ENCODE measurements around the gene RCAN2.

The RCAN2 gene

DNA sequence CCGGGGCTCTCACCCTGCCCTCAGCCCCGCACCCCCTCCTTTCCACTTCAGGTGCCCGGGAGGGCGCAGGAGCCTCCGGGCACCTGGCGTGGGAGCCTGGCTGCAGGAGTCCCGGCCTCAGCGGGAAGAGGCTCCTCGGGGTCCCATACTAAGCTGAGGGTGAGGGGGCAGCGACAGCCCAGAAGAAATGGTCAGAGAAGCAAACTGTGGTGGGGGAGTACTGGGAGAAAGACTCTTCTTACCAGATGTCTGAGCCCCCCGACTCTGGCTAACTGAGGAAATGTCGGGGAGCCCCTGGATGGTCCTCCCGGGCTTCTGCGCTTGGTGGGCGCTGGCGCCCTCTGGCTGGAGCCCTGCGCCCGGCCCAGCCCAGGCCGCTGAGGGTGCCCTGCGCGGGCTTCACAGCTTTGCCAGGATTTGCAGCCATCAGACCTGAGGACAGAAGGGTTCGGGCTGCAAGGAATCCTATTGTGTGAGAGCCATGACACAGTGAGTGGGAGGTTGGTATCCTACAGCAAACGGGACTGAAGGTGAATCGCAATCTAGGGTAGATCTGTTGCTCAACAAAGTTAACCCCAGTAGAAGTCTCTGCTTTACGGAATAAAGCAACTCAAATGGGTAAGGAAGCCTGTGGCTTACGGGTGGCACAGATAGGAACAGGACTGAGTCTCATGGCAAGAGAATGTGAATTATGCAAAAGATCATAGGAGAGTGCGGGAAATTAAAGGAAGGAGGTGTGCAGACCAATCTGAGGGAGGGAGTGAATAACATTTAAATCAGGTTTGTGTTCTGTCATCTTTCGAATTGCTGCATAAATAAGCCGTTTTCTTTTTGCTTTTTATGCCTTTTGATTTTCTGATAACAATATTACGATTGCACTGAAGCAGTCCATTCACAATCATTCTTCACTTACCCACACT is 639 bp upstream of the RCAN2 start:
- DNase-seq (ENCODE audit: low read depth): no peak

DNA sequence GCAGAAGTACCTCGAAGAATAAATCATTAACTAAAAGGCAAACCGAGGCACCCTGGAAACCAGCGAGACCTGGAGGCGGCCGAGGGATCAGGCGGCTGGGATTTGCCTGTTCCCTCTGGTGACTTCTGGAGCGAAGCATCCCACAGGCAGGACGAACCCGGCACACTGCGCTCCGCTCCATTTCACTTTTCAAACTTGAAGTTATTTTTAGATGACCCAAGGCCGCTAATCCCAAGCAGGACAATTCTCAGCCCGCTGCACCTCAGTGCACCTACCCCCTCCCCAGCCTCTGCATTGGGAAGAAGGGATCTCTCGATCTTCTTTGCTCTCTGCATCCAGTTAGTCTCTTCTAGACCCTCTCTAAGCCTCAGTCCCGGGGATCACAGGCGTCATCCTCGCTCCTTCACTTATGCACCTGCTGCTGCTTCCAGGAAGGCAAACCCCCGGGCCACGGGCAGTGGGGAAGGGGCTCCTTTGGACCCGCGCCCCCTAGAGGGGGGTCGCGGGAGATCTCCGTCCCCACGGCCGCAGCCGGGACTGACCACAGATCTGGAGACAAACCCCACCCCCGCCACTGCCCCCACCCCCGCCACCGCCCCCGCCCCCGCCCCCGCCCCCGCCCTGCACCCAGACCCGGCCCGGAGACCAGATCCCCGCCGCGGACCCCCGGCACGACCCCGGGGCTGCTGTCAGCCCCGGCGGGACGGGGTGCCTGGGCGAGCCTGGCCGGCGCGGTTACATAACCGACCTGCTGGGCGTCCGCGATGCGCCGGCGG is 636 bp downstream of the RCAN2 start:
- no peak for DNase-seq (ENCODE audit: low read depth)

DNA sequence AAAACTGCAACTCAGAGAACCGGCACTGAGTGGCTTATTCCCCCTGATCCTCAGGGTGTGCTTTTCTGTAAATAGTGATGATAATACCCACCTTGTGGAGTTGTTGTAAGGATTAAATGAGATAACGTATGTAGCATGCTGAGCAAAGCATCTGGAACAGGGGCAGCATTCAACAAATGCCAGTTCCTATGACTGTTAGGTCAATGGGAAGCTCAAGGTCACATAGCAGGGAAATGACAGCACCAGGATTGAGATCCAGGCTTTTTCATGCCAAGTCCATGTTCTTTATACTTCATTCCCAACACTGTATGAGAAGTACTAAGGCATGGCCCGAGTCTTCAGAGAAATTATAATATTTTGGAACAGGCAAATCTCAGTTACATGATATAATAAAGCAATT is 5.1 kb downstream of the RCAN2 start:
- DNase-seq (ENCODE audit: low read depth): no peak

DNA sequence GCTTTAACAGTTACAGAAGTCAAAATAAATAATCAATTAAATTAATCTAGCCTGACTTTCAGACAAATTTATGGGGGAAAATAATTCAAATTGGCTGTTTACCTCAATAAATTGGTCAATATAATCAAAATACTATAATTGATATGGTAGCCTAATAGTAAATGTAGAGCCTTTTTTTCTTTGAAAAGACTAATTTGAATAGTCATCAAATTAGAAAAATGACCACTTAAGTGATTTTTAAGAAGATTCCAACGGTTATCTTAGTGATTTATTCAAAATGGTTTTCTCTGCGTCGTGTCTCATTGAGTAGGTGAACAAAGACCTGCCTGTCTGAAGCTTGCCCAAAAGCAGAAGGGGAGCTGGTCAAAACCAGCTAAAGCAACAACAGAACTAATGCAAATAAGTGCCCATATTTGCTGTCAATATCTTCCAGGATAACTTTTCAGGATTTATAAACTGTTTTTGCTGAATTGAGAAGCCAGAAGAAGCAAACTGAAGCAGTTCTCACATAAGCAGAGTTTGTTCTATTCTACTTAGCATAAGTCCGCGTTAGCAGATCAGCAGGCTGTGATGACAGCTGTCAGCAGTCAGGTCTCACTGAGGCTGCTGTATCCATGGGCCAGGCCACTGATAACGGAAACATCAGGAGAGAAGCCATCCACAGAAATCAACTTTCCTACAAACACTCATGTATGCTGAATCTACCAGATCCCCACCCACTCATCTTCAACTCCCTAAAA is 7.0 kb downstream of the RCAN2 start:
- DNase-seq (ENCODE audit: low read depth): no peak

DNA sequence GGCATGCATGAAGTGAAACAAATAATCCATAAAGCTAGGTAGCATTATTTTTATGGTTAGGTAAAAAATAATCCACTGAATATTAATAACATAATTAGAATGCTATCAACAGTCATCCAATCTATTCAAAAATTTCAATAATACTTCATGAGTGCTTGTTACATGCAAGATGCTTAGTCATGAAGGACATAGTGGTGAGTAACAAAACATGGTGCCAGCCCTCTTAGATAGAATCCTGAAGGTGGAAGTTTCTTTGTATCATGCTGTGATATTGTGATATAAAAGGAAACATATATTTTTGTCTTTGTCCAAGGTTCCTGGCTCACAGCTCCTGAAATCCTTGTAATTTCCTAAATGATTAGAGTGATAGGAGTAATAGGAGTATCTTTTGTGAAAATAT is 14.9 kb downstream of the RCAN2 start:
- no peak for DNase-seq (ENCODE audit: low read depth)

DNA sequence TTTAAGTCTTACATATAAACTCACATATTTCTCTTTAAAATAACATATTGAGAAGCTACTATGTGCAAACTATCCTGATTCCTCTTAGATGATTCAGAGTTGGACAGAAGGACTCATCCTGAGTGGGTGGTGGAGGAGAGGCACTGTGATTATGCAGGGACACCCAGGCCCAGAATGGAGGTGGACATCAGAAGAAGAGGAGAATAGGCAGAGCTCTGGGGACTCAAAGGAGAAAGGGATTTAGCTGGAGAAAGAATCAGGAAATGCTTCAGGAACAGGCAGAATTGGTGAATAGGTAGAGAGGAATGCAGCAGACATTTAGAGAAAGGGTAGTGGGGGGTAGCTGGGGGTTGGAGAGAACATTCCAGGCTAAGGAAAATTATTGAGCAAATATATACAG is 17.4 kb downstream of the RCAN2 start:
- DNase-seq (ENCODE audit: low read depth): no peak

DNA sequence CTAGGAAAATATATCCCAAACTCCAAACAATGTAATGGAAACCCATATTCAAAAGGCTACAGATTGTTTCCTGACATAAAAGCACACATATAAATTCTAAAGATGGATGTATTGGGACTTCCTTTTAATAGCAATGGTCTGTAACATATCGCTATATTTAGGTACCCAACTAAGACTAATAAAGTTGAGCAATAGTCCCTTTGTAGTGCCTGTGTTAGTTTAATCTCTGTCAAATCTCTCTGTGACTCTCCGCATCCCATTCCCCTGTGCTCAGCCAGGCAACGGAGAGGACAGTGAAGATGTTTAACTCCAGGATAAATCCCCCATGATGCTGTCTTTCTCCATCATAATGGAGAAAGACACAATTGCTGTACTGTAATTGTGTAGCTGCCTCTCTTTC is 19.0 kb downstream of the RCAN2 start:
- DNase-seq (ENCODE audit: low read depth): no peak

DNA sequence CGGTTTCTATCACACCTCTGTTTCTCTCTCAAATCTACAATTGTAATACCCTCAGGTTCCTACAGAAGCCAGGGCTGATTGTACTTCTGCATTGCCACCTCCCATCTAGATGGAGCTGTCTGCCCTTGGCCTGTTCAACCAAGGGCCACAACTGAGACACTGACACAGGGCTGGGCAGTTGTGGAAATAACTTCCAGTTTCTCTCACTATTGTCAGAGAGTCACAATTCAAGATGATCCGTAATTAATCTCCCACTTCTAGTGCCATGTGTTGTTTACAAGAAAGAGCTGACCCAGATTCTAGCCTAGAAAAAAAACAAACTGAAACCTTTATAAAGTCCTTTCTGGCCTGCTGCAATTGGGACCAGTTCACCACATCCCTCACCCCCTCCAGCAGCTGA is 22.2 kb downstream of the RCAN2 start:
- DNase-seq (ENCODE audit: low read depth): no peak

DNA sequence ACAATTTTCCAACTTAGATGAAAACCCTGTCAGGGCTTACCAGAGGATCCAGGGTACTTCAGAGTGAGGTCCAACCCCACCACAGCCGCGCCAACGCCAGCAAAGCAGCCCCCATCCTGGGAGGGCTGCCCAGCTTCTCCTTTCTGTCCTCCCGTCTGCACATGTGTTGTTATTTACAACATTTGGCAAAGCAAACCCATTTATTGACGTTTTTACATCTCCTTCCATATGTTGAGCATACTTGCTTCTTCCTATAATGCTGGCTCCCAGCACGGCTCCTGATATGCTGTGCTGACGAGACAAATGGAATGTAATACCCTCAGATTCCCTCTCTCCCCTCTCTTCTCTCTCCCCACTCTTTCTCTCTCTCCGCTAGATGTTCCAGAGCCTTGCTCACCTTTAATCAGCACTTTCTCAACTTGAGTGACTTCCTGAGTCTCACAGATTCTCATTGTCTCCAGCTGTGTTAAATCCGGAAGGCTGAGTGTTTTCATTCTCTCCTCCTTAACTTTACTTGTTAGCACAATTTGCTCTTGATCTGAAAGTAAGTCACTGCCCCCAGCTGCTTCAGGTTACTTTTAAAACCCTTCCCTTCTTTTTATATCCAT is 22.7 kb downstream of the RCAN2 start:
- DNase-seq (ENCODE audit: low read depth): no peak

DNA sequence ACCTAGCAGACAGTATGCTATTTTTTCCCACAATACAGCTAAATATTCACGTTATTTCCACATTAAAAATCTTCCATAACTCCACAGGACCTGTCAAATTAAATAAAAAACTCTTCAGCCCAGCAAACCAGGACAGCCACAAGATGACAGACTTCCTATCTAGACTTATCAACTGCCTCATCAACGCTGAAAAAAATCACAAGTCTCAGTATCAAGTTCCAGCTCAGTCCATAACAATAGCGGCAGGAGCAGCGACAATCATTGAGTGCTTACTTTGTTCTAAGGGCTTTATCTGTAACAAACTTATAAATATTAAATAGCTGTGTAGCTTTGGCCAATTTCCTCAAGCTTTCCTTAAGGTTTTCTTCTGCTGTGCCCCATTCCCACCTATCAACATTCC is 24.7 kb downstream of the RCAN2 start:
- no peak for DNase-seq (ENCODE audit: low read depth)

DNA sequence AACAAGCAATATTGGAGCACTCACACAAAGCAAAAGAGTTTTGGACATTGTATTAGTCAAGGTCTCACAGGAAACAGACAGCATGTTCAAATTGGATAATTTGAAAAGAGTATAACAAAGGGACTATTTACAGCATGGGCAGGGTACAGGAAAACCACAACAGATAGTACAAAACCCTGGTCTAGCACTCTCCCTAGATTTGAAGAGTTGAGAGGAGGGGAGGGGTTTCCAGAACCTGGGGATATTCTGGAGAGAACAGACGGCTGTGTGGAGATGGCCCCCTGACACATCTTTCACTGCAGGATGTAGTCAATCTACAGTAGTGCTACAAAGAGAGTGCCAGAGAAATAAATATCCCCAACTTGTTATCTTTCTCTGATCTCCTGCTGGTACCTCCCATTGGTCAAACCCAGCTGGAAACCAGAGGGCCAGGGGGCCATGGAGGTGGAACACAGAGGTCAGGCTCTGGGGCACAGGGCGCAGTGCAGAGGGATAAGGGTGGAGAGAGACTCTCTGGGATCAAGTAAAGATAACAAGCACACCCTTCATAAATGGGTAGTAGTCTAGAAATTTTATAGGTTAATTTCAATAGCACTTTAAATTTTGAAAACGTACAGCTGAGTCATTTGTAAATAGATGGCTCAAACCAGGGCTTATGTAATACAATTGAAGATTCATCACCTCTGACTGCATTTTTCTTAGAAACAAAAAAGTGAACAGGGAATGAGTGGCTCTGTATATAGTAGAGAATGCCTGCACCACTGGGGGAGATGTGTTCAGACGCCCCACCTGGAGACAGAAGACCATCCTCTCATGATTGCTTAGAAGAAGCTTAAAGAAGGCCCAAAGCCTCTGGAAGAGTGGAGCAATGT is 25.7 kb downstream of the RCAN2 start:
- DNase-seq (ENCODE audit: low read depth): no peak

DNA sequence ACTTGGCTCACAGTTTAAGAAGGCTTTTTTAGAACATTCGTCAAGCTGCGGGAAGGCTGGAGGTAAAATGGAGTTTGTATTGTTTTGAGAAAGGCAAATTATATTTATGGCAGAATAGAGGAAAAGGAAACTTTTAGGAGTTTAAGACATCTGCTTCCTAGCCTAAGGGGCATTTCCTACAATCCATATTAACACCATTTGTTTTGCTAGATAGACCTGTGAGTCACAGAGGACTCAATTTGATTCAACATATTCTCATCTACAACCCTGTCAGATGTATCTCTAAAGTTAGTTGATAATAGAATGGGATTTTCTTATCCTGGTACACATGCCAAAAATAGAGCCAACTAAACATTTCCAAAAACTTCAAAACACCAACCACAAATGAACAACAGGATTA is 35.0 kb downstream of the RCAN2 start:
- DNase-seq (ENCODE audit: low read depth): no peak

DNA sequence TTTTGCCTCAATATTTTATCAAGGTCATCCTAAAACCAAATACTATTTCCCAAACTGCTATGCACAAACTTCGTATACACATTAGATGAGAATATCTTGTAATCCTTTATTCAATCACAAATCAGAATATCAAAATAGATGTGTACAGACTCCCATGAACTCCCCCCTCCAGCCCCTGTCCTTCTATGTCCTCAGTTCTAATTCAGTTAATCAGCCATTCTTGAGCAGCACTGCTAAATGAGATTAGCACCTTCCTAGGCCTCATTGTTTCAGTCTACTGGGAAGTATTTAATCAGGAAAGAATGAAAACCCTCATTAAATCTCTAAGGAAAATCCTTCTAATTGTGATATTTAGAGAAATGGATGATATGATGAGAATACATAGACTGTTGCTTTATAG is 36.6 kb downstream of the RCAN2 start:
- no peak for DNase-seq (ENCODE audit: low read depth)

DNA sequence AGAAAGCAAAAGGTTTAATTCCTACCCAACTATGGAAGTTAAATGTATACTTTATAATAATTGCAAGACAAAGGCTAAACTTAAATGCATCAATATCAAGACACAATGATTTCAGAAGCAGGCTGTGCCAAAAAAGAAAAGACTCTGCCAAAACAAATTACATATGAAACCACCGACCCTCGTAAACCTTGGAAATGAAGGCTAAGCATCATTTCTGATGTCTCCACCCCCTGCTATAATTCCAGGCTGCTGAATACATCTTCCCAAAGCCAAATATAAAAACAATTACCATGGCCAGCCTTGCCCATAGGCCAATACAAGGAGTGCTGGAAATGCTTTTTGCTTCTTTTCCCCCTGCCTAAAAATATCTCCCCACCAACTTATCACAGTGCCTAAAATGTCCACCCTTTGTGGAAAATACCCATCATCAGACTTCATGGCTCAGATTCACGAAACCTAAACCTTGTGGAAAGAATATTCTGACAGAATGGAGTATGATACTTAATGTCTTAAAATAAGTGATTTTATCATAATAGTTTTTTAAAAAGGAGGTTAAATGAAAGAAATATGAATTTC is 37.4 kb downstream of the RCAN2 start:
- DNase-seq (ENCODE audit: low read depth): no peak

DNA sequence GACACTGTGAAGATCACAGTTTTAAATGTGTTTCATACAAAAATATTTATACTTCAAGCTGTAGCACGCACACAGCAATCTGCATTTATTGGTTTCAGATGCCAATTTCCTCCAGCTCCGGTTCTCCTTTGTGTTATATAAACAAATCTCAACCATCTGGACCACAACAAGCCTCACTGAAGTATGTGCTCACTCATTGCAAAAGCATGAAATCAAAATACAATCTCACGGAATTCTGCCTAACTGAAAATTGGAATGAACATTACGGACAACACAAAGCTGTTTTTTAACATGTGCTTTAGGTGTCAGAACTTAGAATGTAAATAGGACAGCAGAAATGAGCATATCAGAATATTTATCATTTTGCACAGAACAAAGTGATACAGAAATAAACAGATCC is 38.0 kb downstream of the RCAN2 start:
- DNase-seq (ENCODE audit: low read depth): peak; percentile 88

DNA sequence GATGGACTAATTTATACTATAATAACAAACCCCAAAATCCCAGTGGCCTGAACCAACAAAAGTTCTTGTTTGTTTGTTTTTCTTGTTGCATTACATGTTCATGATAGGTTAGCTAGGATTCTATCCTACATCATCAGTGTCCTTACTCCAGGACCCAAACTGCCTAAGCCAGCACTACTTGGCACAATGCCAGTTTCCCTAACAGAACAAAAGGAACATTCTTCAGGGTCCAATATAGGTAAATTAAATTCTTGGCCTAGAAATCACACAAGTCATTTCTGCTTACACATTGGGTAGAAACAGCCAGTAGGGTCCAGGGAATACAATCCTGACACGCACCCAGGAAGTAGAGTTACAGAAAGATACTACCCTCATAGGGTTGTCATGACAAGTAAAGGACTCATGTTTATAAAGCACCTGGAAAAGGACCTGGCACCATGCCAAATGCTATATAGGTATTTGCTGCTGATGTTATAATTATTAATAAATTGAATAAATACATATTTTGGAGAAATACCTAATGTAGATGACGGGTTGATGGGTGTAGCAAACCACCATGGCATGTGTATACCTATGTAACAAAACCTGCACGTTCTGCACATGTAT is 38.8 kb downstream of the RCAN2 start:
- no peak for DNase-seq (ENCODE audit: low read depth)

DNA sequence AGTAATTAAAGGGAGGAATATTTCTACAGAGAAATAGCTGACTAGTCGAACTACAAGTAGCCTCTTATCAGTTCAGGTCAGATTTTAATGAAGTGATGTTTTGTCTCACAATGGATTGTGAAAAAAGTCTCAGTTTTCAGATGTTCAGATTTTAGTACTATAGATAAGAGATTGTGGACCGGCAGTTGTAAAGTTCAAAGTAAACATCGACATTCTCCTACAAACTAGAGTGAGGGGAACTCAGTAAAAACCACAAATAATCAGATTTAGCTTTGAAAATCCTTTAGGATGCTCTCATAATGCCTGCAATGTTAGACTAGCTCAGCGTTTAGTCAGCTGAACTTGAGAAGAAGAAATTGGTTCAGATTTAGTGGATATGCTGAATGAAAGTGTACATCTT is 39.9 kb downstream of the RCAN2 start:
- no peak for DNase-seq (ENCODE audit: low read depth)

DNA sequence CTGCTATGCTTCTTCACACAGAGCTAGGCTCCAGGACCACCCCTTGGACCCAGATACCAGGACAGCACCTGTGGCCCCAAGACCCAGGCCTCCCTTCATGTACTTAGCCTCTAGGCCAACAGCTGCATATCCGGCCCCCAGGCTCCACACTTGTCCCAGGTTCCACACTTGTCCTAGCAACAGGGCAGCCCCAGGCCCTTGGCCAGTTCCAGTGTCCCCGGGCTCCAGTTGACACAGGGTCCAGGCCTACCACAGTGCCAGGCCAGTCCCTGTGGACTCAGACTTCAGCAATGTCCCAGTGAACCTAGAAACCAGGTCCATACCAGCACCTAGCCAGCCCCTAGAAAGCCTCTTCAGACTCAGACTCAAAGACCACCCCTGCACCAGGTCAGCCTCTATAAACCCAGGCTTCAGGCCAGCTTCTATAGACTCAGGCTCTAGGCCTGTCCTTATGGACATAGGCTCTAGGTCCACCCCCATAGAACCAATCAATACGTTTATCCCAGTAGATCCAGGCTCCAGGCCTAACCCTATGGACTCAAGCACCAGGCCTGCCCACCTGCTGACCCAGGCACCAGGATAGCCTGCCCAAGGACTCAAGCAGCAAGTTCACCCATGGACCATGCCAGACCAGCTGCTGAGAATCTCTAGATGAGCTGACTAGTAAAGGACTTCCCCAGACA is 46.3 kb downstream of the RCAN2 start:
- DNase-seq (ENCODE audit: low read depth): no peak

DNA sequence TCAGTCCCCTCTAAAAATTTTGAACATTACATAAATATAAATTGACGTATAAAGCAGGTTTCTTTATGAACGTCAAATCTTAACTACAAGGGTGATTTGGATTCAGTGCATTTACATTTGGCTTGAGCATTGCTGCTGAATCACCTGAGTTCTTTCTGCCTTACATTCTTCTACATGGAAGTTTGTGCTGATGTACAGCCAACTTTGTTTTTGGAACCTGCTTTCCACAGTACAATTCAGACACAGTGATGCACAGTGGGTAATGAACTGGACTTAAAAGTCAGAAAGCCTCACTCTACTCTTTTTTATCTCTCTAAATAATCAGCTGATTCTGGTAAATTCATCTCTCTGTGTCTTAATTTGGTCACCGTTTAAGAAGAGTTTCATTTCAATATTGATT is 47.6 kb downstream of the RCAN2 start:
- DNase-seq (ENCODE audit: low read depth): no peak

DNA sequence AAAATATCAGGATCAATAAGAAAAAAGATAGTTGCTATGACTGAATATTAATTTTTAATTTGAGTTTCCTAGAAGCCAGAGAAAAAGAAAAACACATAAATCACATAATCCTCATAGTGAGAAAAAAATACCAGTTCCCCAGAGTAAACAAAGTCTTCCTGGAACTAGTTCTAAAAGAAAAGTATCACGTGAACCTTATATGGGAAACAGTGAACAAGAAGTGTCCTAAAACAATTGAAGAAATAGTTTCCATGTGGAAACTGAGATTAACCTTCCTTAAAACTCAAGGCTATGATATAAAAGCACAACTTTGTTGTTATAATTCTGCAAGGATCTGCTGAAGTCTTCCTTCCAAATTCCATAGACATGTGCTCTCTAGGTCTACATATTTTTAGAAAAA is 50.6 kb downstream of the RCAN2 start:
- DNase-seq (ENCODE audit: low read depth): no peak

All from GM04503 (cell line).